Activated CD4-positive, alpha-beta T cell treated with anti-CD3 and anti-CD28 coated beads, Interleukin-2, Interleukin-4, amounts not matched to agents 100 ng/mL and 50 ng/mL, durations not matched to agents 16 hours and 8 hours (primary cell): Measurements from ENCODE around the gene BATF.

Experiments
- DNase-seq: peaks from one replicate; pipeline ENCODE4 v3.0.0-alpha.2; 2020; ENCODE audit warnings: low spot score

The BATF gene

GRCh38 chr14:75533791-75534555 is 11.7 kb downstream of the BATF start:
- DNase-seq: no peak

- DNase-seq: no peak
Observed at GRCh38 chr14:75535164-75535898, 13.1 kb downstream of the BATF start.

- DNase-seq: no peak
Observed at GRCh38 chr14:75537071-75537470, 14.8 kb downstream of the BATF start.

GRCh38 chr14:75539162-75539560 is 16.9 kb downstream of the BATF start:
- no peak for DNase-seq

GRCh38 chr14:75539561-75540478 is 17.6 kb downstream of the BATF start:
- DNase-seq: no peak

- no peak for DNase-seq
Observed at GRCh38 chr14:75540479-75540851, 18.2 kb downstream of the BATF start.

- DNase-seq: peak; percentile 89
Observed at GRCh38 chr14:75542588-75543091, 20.4 kb downstream of the BATF start.

- DNase-seq: no peak
Observed at GRCh38 chr14:75543253-75543652, 21.0 kb downstream of the BATF start.

GRCh38 chr14:75543786-75544185 is 21.5 kb downstream of the BATF start:
- DNase-seq: no peak

GRCh38 chr14:75545907-75546306 is 23.6 kb downstream of the BATF start:
- DNase-seq: no peak

- DNase-seq: no peak
Observed at GRCh38 chr14:75547552-75548250, 25.4 kb downstream of the BATF start.

GRCh38 chr14:75548544-75548943 is 26.3 kb downstream of the BATF start:
- DNase-seq: no peak

GRCh38 chr14:75549169-75549568 is 26.9 kb downstream of the BATF start:
- no peak for DNase-seq

GRCh38 chr14:75551021-75551420 is 28.8 kb downstream of the BATF start:
- DNase-seq: no peak

- DNase-seq: no peak
Observed at GRCh38 chr14:75553157-75553556, 30.9 kb downstream of the BATF start.

GRCh38 chr14:75553761-75554364 is 31.6 kb downstream of the BATF start:
- no peak for DNase-seq

- DNase-seq: no peak
Observed at GRCh38 chr14:75554482-75554881, 32.2 kb downstream of the BATF start.

- DNase-seq: no peak
Observed at GRCh38 chr14:75558440-75558839, 36.2 kb downstream of the BATF start.

GRCh38 chr14:75559045-75559444 is 36.8 kb downstream of the BATF start:
- DNase-seq: no peak

GRCh38 chr14:75559451-75560222 is 37.4 kb downstream of the BATF start:
- DNase-seq: peak; percentile 78
